Measurements from ENCODE around the gene SEMA3F.
"Not testable (repeated sequence)": the region's sequence is repeated elsewhere in the genome, so short reads cannot be mapped to it uniquely, and the experiment has no call there.

Gene SEMA3F

GRCh38 chr3:50207359-50208042 lies 52.4 kb downstream of the SEMA3F start:
- DNase-seq (ENCODE audit: low read depth in 2 of 2), result no peak
- TF ChIP-seq CTCF (IDR thresholded peaks at IDR 0.05; ENCODE audit: low read depth, low read length), result no peak
- H3K4me3 ChIP-seq (replicated peaks in 1 of 2; ENCODE audit: low read depth in 2 of 2, low read length in 2 of 2), result no peak overlapping the region

- TF ChIP-seq CTCF (IDR thresholded peaks at IDR 0.05; ENCODE audit: low read depth, low read length), result no peak
- no peak overlapping the region for H3K4me3 ChIP-seq (replicated peaks in 1 of 2; ENCODE audit: low read depth in 2 of 2, low read length in 2 of 2)
- DNase-seq (ENCODE audit: low read depth in 2 of 2), result no peak
These were observed 53.7 kb downstream of the SEMA3F start for GRCh38 chr3:50208677-50209344.

GRCh38 chr3:50210176-50210509 lies 55.0 kb downstream of the SEMA3F start:
- no peak for TF ChIP-seq CTCF (IDR thresholded peaks at IDR 0.05; ENCODE audit: low read depth, low read length)
- H3K4me3 ChIP-seq (replicated peaks in 1 of 2; ENCODE audit: low read depth in 2 of 2, low read length in 2 of 2), result no peak overlapping the region
- no peak for DNase-seq (ENCODE audit: low read depth in 2 of 2)

GRCh38 chr3:50210510-50211367 lies 55.6 kb downstream of the SEMA3F start:
- DNase-seq (ENCODE audit: low read depth in 2 of 2), result no peak

GRCh38 chr3:50211368-50211717 lies 56.2 kb downstream of the SEMA3F start:
- DNase-seq (ENCODE audit: low read depth in 2 of 2); H3K4me3 ChIP-seq (replicated peaks in 1 of 2; ENCODE audit: low read depth in 2 of 2, low read length in 2 of 2): not testable (repeated sequence)

More at GRCh38 chr3:50210510-50211367, 55.6 kb downstream of the SEMA3F start:
- no peak for TF ChIP-seq CTCF (IDR thresholded peaks at IDR 0.05; ENCODE audit: low read depth, low read length)
- H3K4me3 ChIP-seq (replicated peaks in 1 of 2; ENCODE audit: low read depth in 2 of 2, low read length in 2 of 2), result no peak overlapping the region

GRCh38 chr3:50211930-50212329 lies 56.8 kb downstream of the SEMA3F start:
- no peak for TF ChIP-seq CTCF (IDR thresholded peaks at IDR 0.05; ENCODE audit: low read depth, low read length)
- DNase-seq (ENCODE audit: low read depth in 2 of 2), result peak in 1 of 2 donors; percentile 46
- no peak overlapping the region for H3K4me3 ChIP-seq (replicated peaks in 1 of 2; ENCODE audit: low read depth in 2 of 2, low read length in 2 of 2)

- no peak for TF ChIP-seq CTCF (IDR thresholded peaks at IDR 0.05; ENCODE audit: low read depth, low read length)
- DNase-seq (ENCODE audit: low read depth in 2 of 2), result no peak
These were observed 57.4 kb downstream of the SEMA3F start for GRCh38 chr3:50212502-50212901.

More at GRCh38 chr3:50212502-50212901, 57.4 kb downstream of the SEMA3F start:
- H3K4me3 ChIP-seq (replicated peaks in 1 of 2; ENCODE audit: low read depth in 2 of 2, low read length in 2 of 2), result no peak overlapping the region
